Coronary artery (tissue), 2 donors: ENCODE results near the gene RHOU.
"Not testable (repeated sequence)": the region's sequence is repeated elsewhere in the genome, so short reads cannot be mapped to it uniquely, and the experiment has no call there.

Source experiments
- DNase-seq: peaks from one replicate; pipeline ENCODE4 v3.0.0-alpha.2; 2017; ENCODE audit warnings: low spot score
- H3K27ac ChIP-seq, 2 donors: fragments of 200-600 bp; sonication (generic); one replicate each; pipeline ENCODE4 v1.5.1; 2016 to 2019
- H3K4me3 ChIP-seq: fragments of 200-600 bp; sonication (generic); 2 replicates; pipeline ENCODE4 v1.5.1; 2016; ENCODE audit warnings: mild to moderate bottlenecking, moderate library complexity
- CTCF ChIP-seq: fragments of 200-600 bp; sonication (generic); IDR thresholded peaks from one replicate; pipeline ENCODE4 v1.5.1; 2019; ENCODE audit warnings: antibody characterized with exemption

The RHOU gene

GRCh38 chr1:228734881-228735801 is at the start of gene RHOU:
Gene RHOU (plus strand): TSS chr1:228735479. CDS start chr1:228735743, 264 bp downstream.
- Histone ChIP-seq H3K4me3 (peak within 1 kb of the TSS; percentile 93), H3K27ac (peak within 1 kb of the TSS; percentile 89 to 95)
- DNase-seq, result peak; percentile 88
- peak; percentile 92 for TF ChIP-seq CTCF

- no peak for DNase-seq
- no peak for TF ChIP-seq CTCF
- no peak overlapping the region for H3K4me3 ChIP-seq
- H3K27ac ChIP-seq, result no peak overlapping the region
These were observed 47.7 kb upstream of the RHOU start for GRCh38 chr1:228687587-228687986.

- no peak overlapping the region for H3K27ac ChIP-seq
- no peak overlapping the region for H3K4me3 ChIP-seq
- DNase-seq, result no peak
- TF ChIP-seq CTCF, result no peak
These were observed 46.0 kb upstream of the RHOU start for GRCh38 chr1:228689255-228689654.

- no peak for DNase-seq
- H3K4me3 ChIP-seq, result no peak overlapping the region
- TF ChIP-seq CTCF, result no peak
- no peak overlapping the region for H3K27ac ChIP-seq
These were observed 44.1 kb upstream of the RHOU start for GRCh38 chr1:228691211-228691610.

- H3K4me3 ChIP-seq, result no peak overlapping the region
- no peak for DNase-seq
- no peak overlapping the region for H3K27ac ChIP-seq
- no peak for TF ChIP-seq CTCF
These were observed 43.4 kb upstream of the RHOU start for GRCh38 chr1:228691926-228692325.

GRCh38 chr1:228694447-228694846 is 40.8 kb upstream of the RHOU start:
- H3K4me3 ChIP-seq, DNase-seq, H3K27ac ChIP-seq: not testable (repeated sequence)

- Histone ChIP-seq H3K4me3 (no peak overlapping the region), H3K27ac (no peak overlapping the region)
- no peak for DNase-seq
- TF ChIP-seq CTCF, result no peak
These were observed 40.0 kb upstream of the RHOU start for GRCh38 chr1:228695015-228695955.
